CD8-positive, alpha-beta memory T cell (primary cell): ENCODE data around the gene SV2B. TPM values are rescaled to one million over a fixed set of nuclear protein-coding genes. Genes with fewer than 3 reads are reported as not detected.
A peak's percentile ranks its signal among the peaks of the same experiment; 100 is the strongest.

Experiments used
- CTCF ChIA-PET: fragments of 350-600 bp; sonication (Branson Sonifier 250); formaldehyde crosslinking; loops from one replicate; lab custom pipeline; 2021; ENCODE audit warnings: antibody characterized with exemption; lab: Charles Lee
- POLR2A ChIA-PET: fragments of 350-600 bp; sonication (Branson Sonifier 250); formaldehyde crosslinking; loops from one replicate; lab custom pipeline; 2021; ENCODE audit warnings: antibody characterized with exemption; lab: Charles Lee
- DNase-seq, 5 donors: peaks; one replicate each; pipeline versions ENCODE4 v3.0.0 to v3.0.0-alpha.2; 2020 to 2022; ENCODE audit warnings: mixed read lengths in 1 of 5
- H3K27ac ChIP-seq: one replicate; pipeline ENCODE4 v1.7.0; 2013; ENCODE audit warnings: low read depth, mild to moderate bottlenecking, low read length, moderate library complexity
- H3K27me3 ChIP-seq: 2 replicates; pipeline ENCODE4 v1.7.0; 2013; ENCODE audit warnings: low read length, mild to moderate bottlenecking; ENCODE audit not compliant: insufficient read depth, poor library complexity, severe bottlenecking
- H3K36me3 ChIP-seq: 2 replicates; pipeline ENCODE4 v1.7.0; 2013; ENCODE audit warnings: mild to moderate bottlenecking, low read length, moderate library complexity; ENCODE audit not compliant: insufficient read depth
- H3K4me1 ChIP-seq: 2 replicates; pipeline ENCODE4 v1.7.0; 2013; ENCODE audit warnings: mild to moderate bottlenecking, low read length, moderate library complexity; ENCODE audit not compliant: insufficient read depth
- H3K4me3 ChIP-seq: 2 replicates; pipeline ENCODE4 v1.7.0; 2013; ENCODE audit warnings: mild to moderate bottlenecking, low read length
- H3K9me3 ChIP-seq: 2 replicates; pipeline ENCODE4 v1.7.0; 2013; ENCODE audit warnings: mild to moderate bottlenecking, low read length
- H3K27ac Mint-ChIP-seq, 8 donors: one replicate each; pipeline ENCODE4 v1.8.0; 2020 to 2021; ENCODE audit warnings: mixed read lengths in 8 of 8, mild to moderate bottlenecking in 6 of 8, inconsistent platforms in 3 of 8, moderate library complexity in 3 of 8
- H3K27me3 Mint-ChIP-seq, 2 donors: one replicate each; pipeline ENCODE4 v1.8.0; 2020 to 2021; ENCODE audit warnings: mixed read lengths in 2 of 2, mild to moderate bottlenecking in 1 of 2, moderate library complexity in 1 of 2
- H3K36me3 Mint-ChIP-seq, 3 donors: one replicate each; pipeline ENCODE4 v1.8.0; 2020 to 2021; ENCODE audit warnings: mixed read lengths in 3 of 3, inconsistent platforms in 1 of 3, mild to moderate bottlenecking in 1 of 3
- H3K4me1 Mint-ChIP-seq, 3 donors: one replicate each; pipeline ENCODE4 v1.8.0; 2020 to 2021; ENCODE audit warnings: mixed read lengths in 3 of 3, inconsistent platforms in 1 of 3, mild to moderate bottlenecking in 1 of 3
- H3K4me3 Mint-ChIP-seq, 7 donors: one replicate each; pipeline ENCODE4 v1.8.0; 2020 to 2021; ENCODE audit warnings: mixed read lengths in 7 of 7, mild to moderate bottlenecking in 6 of 7, moderate library complexity in 4 of 7, inconsistent platforms in 2 of 7
- H3K9me3 Mint-ChIP-seq, 5 donors: one replicate each; pipeline ENCODE4 v1.8.0; 2020 to 2022; ENCODE audit warnings: mixed read lengths in 5 of 5, mild to moderate bottlenecking in 3 of 5, moderate library complexity in 2 of 5, inconsistent platforms in 1 of 5
- polyA plus RNA-seq: library from polyadenylated mRNA; unstranded; fragments of 300-500 nt; fragmentation: Illumina TruSeq; gene quantifications from one replicate; pipeline ENCODE4 v1.2.3, GENCODE V29; 2021
- total RNA-seq, 2 experiments: library from RNA; stranded (reverse); gene quantifications; one replicate each; pipeline ENCODE4 v1.2.3, GENCODE V29; 2021

The SV2B gene
- total and polyA plus RNA-seq, 3 experiments from 2014 or later: 0.02 TPM; not detected in 2

- Mint-ChIP-seq H3K4me1 (no peaks in the 10 kb centered on the region), H3K27ac (no peak overlapping the region), H3K36me3 (no peaks in the 10 kb centered on the region), H3K9me3 (no peaks in the 10 kb centered on the region), H3K4me3 (no peak overlapping the region), H3K27me3 (peaks cover 24 to 39% of the 10 kb centered on the region in 2 donors)
- Histone ChIP-seq H3K27ac (no peak overlapping the region), H3K4me1 (no peaks in the 10 kb centered on the region), H3K4me3 (no peak overlapping the region), H3K27me3 (peaks cover 6% of the 10 kb centered on the region), H3K36me3 (no peaks in the 10 kb centered on the region), H3K9me3 (no peaks in the 10 kb centered on the region)
- no peak for DNase-seq
- POLR2A ChIA-PET: no interaction called here
- CTCF ChIA-PET: interaction anchor here (1.0 kb wide), 1 partner anchor 11 kb away, joined by 4 read pairs; no protein-coding TSS in a partner anchor
Measured at GRCh38 chr15:91261345-91261744, 161.3 kb downstream of the SV2B start.

- ChIA-PET CTCF (interaction anchor here (2.0 kb wide), 1 partner anchor 208 kb away, joined by 7 read pairs; no protein-coding TSS in a partner anchor), POLR2A (no interaction called here)
- H3K27ac Mint-ChIP-seq: no peak overlapping the region
Measured at GRCh38 chr15:91263632-91264531, 163.8 kb downstream of the SV2B start.

GRCh38 chr15:91264651-91265351, 164.7 kb downstream of the SV2B start:
- peaks cover 25 to 28% of the 10 kb centered on the region in 2 donors for H3K27me3 Mint-ChIP-seq
- Histone ChIP-seq H3K9me3 (no peaks in the 10 kb centered on the region), H3K4me1 (no peaks in the 10 kb centered on the region), H3K27me3 (peaks cover 6% of the 10 kb centered on the region), H3K27ac (no peak overlapping the region), H3K4me3 (no peak overlapping the region), H3K36me3 (no peaks in the 10 kb centered on the region)
- H3K36me3 Mint-ChIP-seq: no peaks in the 10 kb centered on the region
- no peaks in the 10 kb centered on the region for H3K9me3 Mint-ChIP-seq
- DNase-seq: no peak
- no peaks in the 10 kb centered on the region for H3K4me1 Mint-ChIP-seq
- no peak overlapping the region for H3K4me3 Mint-ChIP-seq
- POLR2A ChIA-PET: interaction anchor here (0.7 kb wide), 1 partner anchor 19 kb away, joined by 3 read pairs; no protein-coding TSS in a partner anchor
- peak overlapping the region in 1 of 8 donors; percentile 3 for H3K27ac Mint-ChIP-seq
- CTCF ChIA-PET: interaction anchor here (2.0 kb wide), 1 partner anchor 209 kb away, joined by 7 read pairs; no protein-coding TSS in a partner anchor

More at GRCh38 chr15:91263632-91264531, 163.8 kb downstream of the SV2B start:
- H3K9me3 ChIP-seq: no peaks in the 10 kb centered on the region
- no peak for DNase-seq
- Mint-ChIP-seq H3K36me3 (no peaks in the 10 kb centered on the region), H3K9me3 (no peaks in the 10 kb centered on the region), H3K4me3 (no peak overlapping the region), H3K4me1 (no peaks in the 10 kb centered on the region), H3K27me3 (peaks cover 21 to 25% of the 10 kb centered on the region in 2 donors)
- H3K27me3 ChIP-seq: peaks cover 6% of the 10 kb centered on the region
- H3K36me3 ChIP-seq: no peaks in the 10 kb centered on the region
- H3K27ac ChIP-seq: no peak overlapping the region
- no peak overlapping the region for H3K4me3 ChIP-seq
- no peaks in the 10 kb centered on the region for H3K4me1 ChIP-seq

- Histone ChIP-seq H3K4me1 (no peaks in the 10 kb centered on the region), H3K36me3 (no peaks in the 10 kb centered on the region), H3K27me3 (peaks cover 6% of the 10 kb centered on the region), H3K4me3 (no peak overlapping the region), H3K9me3 (no peaks in the 10 kb centered on the region), H3K27ac (no peak overlapping the region)
- H3K4me1 Mint-ChIP-seq: no peaks in the 10 kb centered on the region
- POLR2A ChIA-PET: no interaction called here
- peaks cover 27 to 28% of the 10 kb centered on the region in 2 donors for H3K27me3 Mint-ChIP-seq
- no peaks in the 10 kb centered on the region for H3K9me3 Mint-ChIP-seq
- no peak for DNase-seq
- H3K4me3 Mint-ChIP-seq: no peak overlapping the region
- no peaks in the 10 kb centered on the region for H3K36me3 Mint-ChIP-seq
- no peak overlapping the region for H3K27ac Mint-ChIP-seq
- CTCF ChIA-PET: interaction anchor here (2.0 kb wide), 1 partner anchor 210 kb away, joined by 7 read pairs; no protein-coding TSS in a partner anchor
Measured at GRCh38 chr15:91265416-91265940, 165.4 kb downstream of the SV2B start.

- Mint-ChIP-seq H3K4me1 (peaks cover 4 to 9% (median 7%) of the 10 kb centered on the region in 3 donors), H3K27ac (no peak overlapping the region), H3K4me3 (no peak overlapping the region), H3K27me3 (peaks cover 24 to 30% of the 10 kb centered on the region in 2 donors), H3K9me3 (no peaks in the 10 kb centered on the region), H3K36me3 (no peaks in the 10 kb centered on the region)
- H3K4me3 ChIP-seq: no peak overlapping the region
- ChIA-PET CTCF (no interaction called here), POLR2A (no interaction called here)
- H3K27ac ChIP-seq: no peak overlapping the region
- H3K4me1 ChIP-seq: peaks cover 5% of the 10 kb centered on the region
- peaks cover 4% of the 10 kb centered on the region for H3K27me3 ChIP-seq
- no peak for DNase-seq
- no peaks in the 10 kb centered on the region for H3K36me3 ChIP-seq
- H3K9me3 ChIP-seq: no peaks in the 10 kb centered on the region
Measured at GRCh38 chr15:91268510-91268909, 168.5 kb downstream of the SV2B start.

- POLR2A ChIA-PET: no interaction called here
- H3K9me3 Mint-ChIP-seq: no peaks in the 10 kb centered on the region
- CTCF ChIA-PET: interaction anchor here (0.6 to 1.1 kb wide), 2 partner anchors 215 to 386 kb away, joined by 3 to 5 read pairs; no protein-coding TSS in a partner anchor
- Histone ChIP-seq H3K9me3 (no peaks in the 10 kb centered on the region), H3K27me3 (peaks cover 4% of the 10 kb centered on the region), H3K36me3 (no peaks in the 10 kb centered on the region), H3K27ac (no peak overlapping the region), H3K4me3 (no peak overlapping the region), H3K4me1 (peaks cover 5% of the 10 kb centered on the region)
- H3K36me3 Mint-ChIP-seq: no peaks in the 10 kb centered on the region
- H3K4me3 Mint-ChIP-seq: no peak overlapping the region
- no peak overlapping the region for H3K27ac Mint-ChIP-seq
- no peak for DNase-seq
- H3K4me1 Mint-ChIP-seq: peaks cover 4 to 9% (median 7%) of the 10 kb centered on the region in 3 donors
- H3K27me3 Mint-ChIP-seq: peaks cover 17 to 22% of the 10 kb centered on the region in 2 donors
Measured at GRCh38 chr15:91270747-91271146, 170.7 kb downstream of the SV2B start.

- Histone ChIP-seq H3K9me3 (no peaks in the 10 kb centered on the region), H3K36me3 (no peaks in the 10 kb centered on the region), H3K4me3 (no peak overlapping the region), H3K4me1 (peaks cover 5% of the 10 kb centered on the region), H3K27me3 (peaks cover 4% of the 10 kb centered on the region), H3K27ac (no peak overlapping the region)
- Mint-ChIP-seq H3K27ac (peak overlapping the region in 3 of 8 donors; percentile 5 to 56 (median 34)), H3K9me3 (peaks cover 0 to 5% (median 4%) of the 10 kb centered on the region in 5 donors), H3K4me3 (peak overlapping the region in 3 of 7 donors; percentile 53 to 65 (median 55)), H3K27me3 (peaks cover 17 to 20% of the 10 kb centered on the region in 2 donors), H3K36me3 (no peaks in the 10 kb centered on the region), H3K4me1 (peaks cover 4 to 9% (median 7%) of the 10 kb centered on the region in 3 donors)
- peak; percentile 29 to 65 (median 39) for DNase-seq
- ChIA-PET POLR2A (no interaction called here), CTCF (interaction anchor here (0.6 to 2.1 kb wide), 15 partner anchors 9 to 952 kb away, joined by 3 to 15 read pairs (median 4); partner anchors contain the start of genes HDDC3 and UNC45A)
Measured at GRCh38 chr15:91271565-91272153, 171.6 kb downstream of the SV2B start.
